GM12873 (cell line): ENCODE results near the gene LONP2.

Source experiments
- TF ChIP-seq, protein P1 (sequence below): IDR thresholded peaks from 2 replicates; pipeline ENCODE4 v1.5.1; 2012; ENCODE audit warnings: low read depth, mild to moderate bottlenecking, moderate library complexity, low read length, control low read depth; ENCODE audit not compliant: insufficient read depth; ENCODE audit errors: missing control alignments

LONP2 gene

DNA sequence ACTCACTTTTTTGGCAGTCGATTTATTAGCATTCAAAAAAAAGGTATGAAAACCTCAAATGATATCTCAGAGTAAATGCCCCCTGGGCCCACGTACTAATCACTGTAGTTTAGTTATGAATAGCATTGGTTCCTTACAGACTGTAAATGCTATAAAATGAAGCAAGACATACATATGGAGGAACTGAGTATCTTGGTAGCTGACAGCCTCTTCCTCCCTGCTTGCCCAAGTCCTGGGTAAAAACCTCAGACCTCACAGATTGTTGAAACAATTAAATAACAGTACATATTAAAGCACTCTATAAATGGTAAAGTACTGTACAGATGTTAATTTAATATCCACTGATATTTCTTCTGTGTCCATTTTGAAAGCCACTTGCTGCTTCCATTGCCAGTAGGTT lies 36.4 kb downstream of the LONP2 start:
- TF ChIP-seq, protein P1, sequence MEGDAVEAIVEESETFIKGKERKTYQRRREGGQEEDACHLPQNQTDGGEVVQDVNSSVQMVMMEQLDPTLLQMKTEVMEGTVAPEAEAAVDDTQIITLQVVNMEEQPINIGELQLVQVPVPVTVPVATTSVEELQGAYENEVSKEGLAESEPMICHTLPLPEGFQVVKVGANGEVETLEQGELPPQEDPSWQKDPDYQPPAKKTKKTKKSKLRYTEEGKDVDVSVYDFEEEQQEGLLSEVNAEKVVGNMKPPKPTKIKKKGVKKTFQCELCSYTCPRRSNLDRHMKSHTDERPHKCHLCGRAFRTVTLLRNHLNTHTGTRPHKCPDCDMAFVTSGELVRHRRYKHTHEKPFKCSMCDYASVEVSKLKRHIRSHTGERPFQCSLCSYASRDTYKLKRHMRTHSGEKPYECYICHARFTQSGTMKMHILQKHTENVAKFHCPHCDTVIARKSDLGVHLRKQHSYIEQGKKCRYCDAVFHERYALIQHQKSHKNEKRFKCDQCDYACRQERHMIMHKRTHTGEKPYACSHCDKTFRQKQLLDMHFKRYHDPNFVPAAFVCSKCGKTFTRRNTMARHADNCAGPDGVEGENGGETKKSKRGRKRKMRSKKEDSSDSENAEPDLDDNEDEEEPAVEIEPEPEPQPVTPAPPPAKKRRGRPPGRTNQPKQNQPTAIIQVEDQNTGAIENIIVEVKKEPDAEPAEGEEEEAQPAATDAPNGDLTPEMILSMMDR: no peak

DNA sequence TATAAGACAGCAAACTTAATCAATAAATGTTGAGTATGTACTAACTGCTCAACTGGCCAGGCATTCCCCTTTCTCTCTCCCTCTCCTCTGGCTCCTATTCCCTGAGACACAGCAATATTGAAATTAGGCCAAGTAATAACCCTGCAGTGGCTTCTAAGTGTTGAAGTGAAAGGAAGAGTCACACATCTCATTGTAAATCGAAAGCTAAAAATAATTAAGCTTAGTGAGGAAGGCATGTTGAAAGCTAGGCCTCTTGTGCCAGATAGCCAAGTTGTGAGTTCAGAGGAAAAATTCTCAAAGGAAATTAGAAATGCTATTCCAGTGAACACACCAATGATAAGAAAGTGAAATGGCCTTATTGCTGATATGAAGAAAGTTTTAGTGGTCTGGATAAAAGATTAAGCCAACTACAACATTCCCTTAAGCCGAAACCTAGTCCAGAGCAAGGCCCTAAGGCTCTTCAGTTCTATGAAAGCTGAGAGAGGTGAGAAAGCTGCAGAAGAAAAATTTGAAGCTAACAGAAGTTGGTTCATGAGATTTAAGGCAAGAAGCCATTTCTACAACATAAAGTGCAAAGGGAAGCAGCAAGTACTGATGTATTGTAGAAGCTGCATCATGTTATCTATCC lies 38.6 kb downstream of the LONP2 start:
- TF ChIP-seq, protein P1: no peak

DNA sequence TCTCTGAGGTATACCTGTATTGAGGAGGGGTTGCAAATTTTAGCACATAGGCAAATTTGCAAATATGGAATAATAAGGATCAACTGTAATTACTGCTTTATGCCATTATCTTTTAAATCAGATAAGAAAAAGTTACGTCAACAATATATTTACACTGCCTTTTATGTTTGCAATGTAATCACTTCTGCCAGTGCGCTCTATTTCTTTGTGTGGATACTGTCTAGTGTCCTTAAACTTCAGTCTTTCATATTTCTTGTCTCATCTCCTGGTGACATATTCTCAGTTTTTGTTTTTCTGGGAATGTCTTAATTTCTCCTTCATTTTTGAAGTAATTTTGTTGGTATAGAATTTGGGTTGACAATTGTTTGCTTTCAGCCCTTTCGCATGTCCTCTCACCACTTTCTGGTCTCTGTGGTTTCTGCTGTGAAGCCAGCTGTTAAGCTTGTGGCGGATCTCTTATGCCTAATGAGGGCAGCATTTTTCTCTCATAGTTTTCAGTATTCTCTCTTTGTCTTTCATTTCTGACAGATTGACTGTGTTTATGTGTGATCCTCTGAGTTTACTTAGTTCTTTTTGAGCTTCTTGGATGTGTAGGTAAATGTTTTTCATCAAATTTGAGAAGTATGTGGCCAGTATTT lies 40.8 kb downstream of the LONP2 start:
- TF ChIP-seq, protein P1: no peak

DNA sequence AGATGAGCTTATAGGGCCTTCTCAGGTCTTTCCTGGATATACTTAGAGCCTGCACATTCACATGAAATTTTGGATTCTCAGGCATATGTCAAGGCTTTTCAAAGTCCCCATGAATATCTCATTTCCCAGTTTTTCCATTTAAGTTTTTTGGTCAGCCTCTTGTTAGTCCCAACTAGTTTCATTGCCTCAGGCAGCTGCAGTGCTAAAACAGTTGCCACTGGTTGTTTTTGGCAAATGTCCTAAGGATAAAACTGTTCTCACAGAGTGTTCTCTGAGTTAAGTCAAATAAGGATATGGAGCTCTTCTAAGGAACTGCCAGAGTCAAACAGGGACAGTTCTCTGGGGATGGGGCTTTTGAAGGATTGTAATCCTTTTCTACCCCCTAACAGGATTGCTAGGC lies 43.1 kb downstream of the LONP2 start:
- TF ChIP-seq, protein P1: no peak

DNA sequence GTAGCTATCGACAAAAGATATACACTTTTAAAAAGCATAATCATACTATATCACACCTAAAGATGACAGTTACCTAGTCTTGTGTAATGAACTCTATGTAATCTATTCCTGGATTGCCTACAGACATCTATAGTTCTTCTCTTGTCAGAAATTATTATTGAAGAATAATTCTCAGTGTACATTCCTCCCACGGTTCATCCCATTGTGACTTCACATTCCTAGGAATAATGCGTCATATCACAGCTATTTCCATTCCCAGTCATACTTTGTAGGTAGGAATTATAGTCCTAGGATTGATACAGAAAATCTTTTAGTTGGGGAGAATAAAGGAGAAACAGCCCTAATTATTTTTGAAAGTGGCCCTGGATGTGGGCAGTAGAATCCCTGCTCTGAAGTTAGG lies 47.2 kb downstream of the LONP2 start:
- TF ChIP-seq, protein P1: no peak

DNA sequence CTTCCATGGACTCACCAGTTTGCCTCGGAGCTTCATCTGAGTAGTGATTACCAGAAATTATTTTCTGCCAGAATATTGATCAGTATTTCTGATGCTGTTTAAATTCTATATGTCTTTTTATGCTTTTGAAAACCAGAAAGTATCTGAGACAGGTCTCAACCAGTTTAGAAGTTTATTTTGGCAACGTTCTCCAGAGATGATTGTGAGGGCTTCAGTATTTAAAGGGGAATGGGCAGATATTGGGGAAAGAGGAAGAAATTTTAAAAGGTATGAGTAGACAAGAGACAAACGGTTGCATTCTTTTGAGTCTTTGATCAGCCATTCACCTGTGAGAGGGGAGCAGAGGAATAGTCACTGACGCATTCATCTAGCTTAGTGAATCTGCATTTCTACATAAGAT lies 47.7 kb downstream of the LONP2 start:
- TF ChIP-seq, protein P1: no peak

DNA sequence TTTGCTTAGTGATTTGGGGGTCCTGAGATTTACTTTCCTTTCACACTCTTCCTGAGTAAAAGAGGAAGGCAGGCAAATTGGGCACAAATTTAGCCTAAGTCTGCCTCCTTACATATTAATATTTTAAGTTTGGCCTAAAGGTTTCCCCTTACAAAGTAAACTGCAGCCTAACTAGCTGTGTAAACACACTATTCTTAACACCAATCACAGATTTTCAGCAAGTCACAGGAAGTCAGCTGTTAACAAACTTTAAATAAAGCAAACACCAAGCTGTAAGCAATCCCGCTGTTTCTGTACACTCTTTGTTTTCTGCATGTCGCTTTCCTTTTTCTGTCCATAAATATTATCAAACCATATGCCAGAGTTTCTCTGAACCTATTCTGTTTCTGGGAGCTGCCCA lies 48.4 kb downstream of the LONP2 start:
- TF ChIP-seq, protein P1: no peak
